Keratinocyte (primary cell): Measurements from ENCODE around the gene RAB42.

Experiments used
- EZH2 ChIP-seq: IDR thresholded peaks from one replicate; pipeline ENCODE4 v1.6.1; 2012; ENCODE audit warnings: inconsistent platforms, mild to moderate bottlenecking, low read length, moderate library complexity
- TF ChIP-seq, protein P1 (sequence below), 3 experiments: IDR thresholded peaks in 1 of 3; conservative IDR thresholded peaks in 1 of 3; optimal IDR thresholded peaks in 1 of 3; 2 replicates in 2 of 3; 3 replicates in 1 of 3; pipeline versions ENCODE3 to v1.5.1; 2011; ENCODE audit warnings: low read length in 3 of 3, mild to moderate bottlenecking in 3 of 3, moderate library complexity in 2 of 3, control low read depth in 1 of 3, inconsistent platforms in 1 of 3; ENCODE audit not compliant: insufficient read depth in 2 of 3; ENCODE audit errors: extremely low read depth in 1 of 3

DNA sequence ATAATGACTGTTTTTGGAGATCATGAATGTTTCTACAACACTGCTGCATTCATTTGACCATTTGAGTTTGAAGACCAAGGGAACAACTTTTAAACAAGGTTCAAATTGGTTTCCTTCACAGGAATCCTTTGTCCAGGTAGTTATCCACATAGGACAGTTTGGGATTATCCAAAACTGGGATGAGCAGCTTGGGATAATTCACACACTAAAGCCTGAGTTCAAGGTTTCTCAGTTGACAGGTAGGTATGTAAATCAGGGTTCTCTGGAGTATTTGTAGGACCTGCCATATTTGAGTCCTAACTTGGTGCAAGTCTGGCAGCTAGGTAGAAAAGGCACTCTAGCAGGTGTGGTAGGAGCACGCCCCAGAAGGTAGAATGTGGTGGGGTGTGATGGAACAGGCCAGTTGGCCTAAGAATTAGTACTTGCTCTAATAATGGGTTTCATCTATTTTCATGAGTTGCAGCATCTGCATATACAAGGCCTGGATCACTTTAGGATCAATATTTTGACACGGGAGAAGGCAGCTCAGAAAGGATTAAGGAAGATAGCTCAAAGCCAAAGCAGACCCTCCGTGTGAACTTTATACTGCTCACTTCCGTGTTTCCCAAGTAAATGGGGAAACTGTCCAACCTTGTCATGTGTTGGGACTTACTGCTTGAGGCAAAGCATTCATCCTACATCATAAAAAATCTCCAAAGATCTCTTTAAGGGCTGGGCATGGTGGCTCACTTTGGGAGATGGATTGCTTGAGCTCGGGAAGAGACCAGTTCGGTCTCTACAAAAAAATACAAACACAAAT, 14.1 kb upstream of the RAB42 start:
- TF ChIP-seq, protein P1, sequence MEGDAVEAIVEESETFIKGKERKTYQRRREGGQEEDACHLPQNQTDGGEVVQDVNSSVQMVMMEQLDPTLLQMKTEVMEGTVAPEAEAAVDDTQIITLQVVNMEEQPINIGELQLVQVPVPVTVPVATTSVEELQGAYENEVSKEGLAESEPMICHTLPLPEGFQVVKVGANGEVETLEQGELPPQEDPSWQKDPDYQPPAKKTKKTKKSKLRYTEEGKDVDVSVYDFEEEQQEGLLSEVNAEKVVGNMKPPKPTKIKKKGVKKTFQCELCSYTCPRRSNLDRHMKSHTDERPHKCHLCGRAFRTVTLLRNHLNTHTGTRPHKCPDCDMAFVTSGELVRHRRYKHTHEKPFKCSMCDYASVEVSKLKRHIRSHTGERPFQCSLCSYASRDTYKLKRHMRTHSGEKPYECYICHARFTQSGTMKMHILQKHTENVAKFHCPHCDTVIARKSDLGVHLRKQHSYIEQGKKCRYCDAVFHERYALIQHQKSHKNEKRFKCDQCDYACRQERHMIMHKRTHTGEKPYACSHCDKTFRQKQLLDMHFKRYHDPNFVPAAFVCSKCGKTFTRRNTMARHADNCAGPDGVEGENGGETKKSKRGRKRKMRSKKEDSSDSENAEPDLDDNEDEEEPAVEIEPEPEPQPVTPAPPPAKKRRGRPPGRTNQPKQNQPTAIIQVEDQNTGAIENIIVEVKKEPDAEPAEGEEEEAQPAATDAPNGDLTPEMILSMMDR (optimal IDR thresholded peaks at IDR 0.05 in 1 of 3, IDR thresholded peaks at IDR 0.05 in 1 of 3, conservative IDR thresholded peaks at IDR 0.05 in 1 of 3; ENCODE audit: extremely low read depth in 1 of 3, insufficient read depth in 2 of 3, low read length in 3 of 3): no peak
- no peak for TF ChIP-seq EZH2
